Measurements from ENCODE around the gene SPECC1. TPM values are rescaled to one million over a fixed set of nuclear protein-coding genes. Genes with fewer than 3 reads are reported as not detected.

SPECC1 gene
- total and polyA plus RNA-seq, 2 of the 4 experiments (the other 2 are of a cell fraction), result 16.9 to 26.2 TPM

GRCh38 chr17:20141198-20141972 lies 132.2 kb downstream of the SPECC1 start:
- Histone ChIP-seq H4K91ac (ENCODE audit: insufficient read depth, low read depth, low read length) (no peak overlapping the region), H3K27ac (ENCODE audit: insufficient read depth, low read length) (no peak overlapping the region), H2BK5ac (ENCODE audit: low read depth, low read length, poor library complexity, severe bottlenecking) (no peak overlapping the region), H3K4me1 (ENCODE audit: control insufficient read depth, insufficient read depth, low read length) (peaks cover 4% of the 10 kb centered on the region), H2BK15ac (ENCODE audit: low read depth, low read length) (no peak overlapping the region), H4K5ac (ENCODE audit: low read depth, low read length) (no peak overlapping the region; the same call in 1 of the 2 replicates), H2AK9ac (replicated peaks; ENCODE audit: low read depth, low read length, poor library complexity) (no peak overlapping the region), H3K14ac (replicated peaks; ENCODE audit: low read depth, low read length) (no peak overlapping the region), H3K4me2 (ENCODE audit: low read depth, low read length) (no peak overlapping the region), H2AFZ (replicated peaks; ENCODE audit: low read length, poor library complexity) (no peak overlapping the region), H3K36me3 (ENCODE audit: control insufficient read depth, insufficient read depth, low read length) (no peaks in the 10 kb centered on the region), H3K4ac (ENCODE audit: low read depth, low read length) (no peak overlapping the region), H2BK20ac (ENCODE audit: low read depth, low read length) (no peak overlapping the region), H3K27me3 (ENCODE audit: control insufficient read depth, insufficient read depth, low read length) (no peaks in the 10 kb centered on the region), H3K18ac (ENCODE audit: low read depth, low read length) (no peak overlapping the region), H2AK5ac (ENCODE audit: low read depth, low read length) (no peak overlapping the region), H3K9ac (ENCODE audit: low read depth, low read length) (no peak overlapping the region), H3K79me1 (ENCODE audit: low read depth in 1 of 2, low read length in 2 of 2) (no peaks in the 10 kb centered on the region), H3K23ac (ENCODE audit: low read depth, low read length) (no peak overlapping the region), H3K9me1 (ENCODE audit: insufficient read depth, low read length) (peaks cover 3% of the 10 kb centered on the region; the same call in 1 of the 2 replicates), H3K4me3 (ENCODE audit: insufficient read depth, low read depth, low read length) (no peak overlapping the region), H4K8ac (ENCODE audit: low read depth in 2 of 2, low read length in 2 of 2) (no peak overlapping the region), H3K9me3 (ENCODE audit: control insufficient read depth, insufficient read depth, low read length) (0 out of 2 replicates have a peak, but pooled peaks cover 2% of the 10 kb centered on the region), H2BK120ac (ENCODE audit: low read depth, low read length) (no peak overlapping the region), H4K20me1 (ENCODE audit: insufficient read depth, low read length) (no peaks in the 10 kb centered on the region), H3K56ac (ENCODE audit: extremely low read depth, insufficient read depth, low read length) (no peak overlapping the region)
- dilution Hi-C loops (cut with HindIII; ENCODE audit: low sequenced_read_pairs, unreplicated experiment), result no loop called here
- no peak for DNase-seq
- no peak for ATAC-seq (ENCODE audit: low read depth)
- intact Hi-C loops (cut with micrococcal nuclease), result loop anchor here (5.0 kb wide), 1 partner anchor 46 kb away; no protein-coding TSS in a partner anchor
- in situ Hi-C loops (cut with MboI; ENCODE audit: low sequenced_read_pairs), result no loop called here
- 83% methylated on average over 2 of the region's 10 CpGs; no CpG with 5 or more reads in 1 of the 2 experiments for WGBS, 2 experiments (ENCODE audit: extremely low coverage in 2 of 2, insufficient read length in 1 of 2)
- no TSS peak for BruUV-seq (replicated peaks)
- ChIA-PET CTCF (interaction anchor here (1.3 kb wide), 1 partner anchor 19 kb away, joined by 3 read pairs; no protein-coding TSS in a partner anchor), POLR2A (ENCODE audit: unreplicated experiment) (no interaction called here)
- no peak for TF ChIP-seq MXI1 (IDR thresholded peaks at IDR 0.05; ENCODE audit: borderline replicate concordance, low read depth, low read length)
- TF ChIP-seq, protein P1, sequence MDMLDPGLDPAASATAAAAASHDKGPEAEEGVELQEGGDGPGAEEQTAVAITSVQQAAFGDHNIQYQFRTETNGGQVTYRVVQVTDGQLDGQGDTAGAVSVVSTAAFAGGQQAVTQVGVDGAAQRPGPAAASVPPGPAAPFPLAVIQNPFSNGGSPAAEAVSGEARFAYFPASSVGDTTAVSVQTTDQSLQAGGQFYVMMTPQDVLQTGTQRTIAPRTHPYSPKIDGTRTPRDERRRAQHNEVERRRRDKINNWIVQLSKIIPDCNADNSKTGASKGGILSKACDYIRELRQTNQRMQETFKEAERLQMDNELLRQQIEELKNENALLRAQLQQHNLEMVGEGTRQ (IDR thresholded peaks at IDR 0.05; ENCODE audit: low read depth, low read length), result no peak
- no peak for TF ChIP-seq NFE2L2 (IDR thresholded peaks at IDR 0.05; ENCODE audit: low read depth, low read length)
- no peak for TF ChIP-seq FOS (IDR thresholded peaks at IDR 0.05; ENCODE audit: low read depth, low read length)

Measured in IMR-90 (cell line).